Testis (tissue), 2 donors: ENCODE data around the gene PITPNM3.
"Not testable (repeated sequence)": the region's sequence is repeated elsewhere in the genome, so short reads cannot be mapped to it uniquely, and the experiment has no call there.

Source experiments
- CTCF ChIP-seq, 3 experiments: fragments of 450-650 bp in 2 of 3; fragments of 200-600 bp in 1 of 3; sonication (generic) in 1 of 3; IDR thresholded peaks; one replicate each; pipeline ENCODE4 v1.5.1; 2016 to 2019; ENCODE audit warnings: antibody characterized with exemption in 3 of 3, mild to moderate bottlenecking in 2 of 3, moderate library complexity in 1 of 3
- POLR2A ChIP-seq: fragments of 450-650 bp; IDR thresholded peaks from one replicate; pipeline ENCODE4 v1.6.1; 2017; ENCODE audit warnings: antibody characterized with exemption, mild to moderate bottlenecking, moderate library complexity

GRCh38 chr17:6482796-6483195 is 73.6 kb downstream of the PITPNM3 start:
- TF ChIP-seq CTCF (IDR thresholded peaks at IDR 0.05); POLR2A: not testable (repeated sequence)
